Measurements from ENCODE around the gene TMEM107. TPM values are rescaled to one million over a fixed set of nuclear protein-coding genes. Genes with fewer than 3 reads are reported as not detected.

TMEM107 gene
- total RNA-seq, 1 donor from 2014 or later = 14.6 TPM

DNA sequence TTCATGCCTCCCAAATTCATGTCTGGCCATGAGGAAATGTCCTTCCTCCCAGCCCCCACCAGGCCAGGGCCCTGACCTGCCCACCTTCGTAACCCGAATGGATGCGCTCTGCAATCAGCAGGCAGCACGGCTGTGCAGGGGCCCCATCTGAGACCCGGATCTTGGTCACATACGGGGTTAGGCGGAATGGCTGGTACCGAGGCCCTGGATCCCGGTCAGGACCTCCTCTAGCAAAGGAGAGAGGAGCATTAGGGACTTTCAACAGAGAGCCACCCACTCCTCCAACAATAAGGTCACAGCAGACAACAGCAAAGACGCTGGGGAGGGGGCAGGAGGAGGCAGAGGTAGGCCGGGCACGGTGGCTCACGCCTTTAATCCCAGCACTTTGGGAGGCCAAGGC, 27.6 kb downstream of the TMEM107 start:
- H3K27ac Mint-ChIP-seq (ENCODE audit: unreplicated experiment) = peak overlapping the region; percentile 24
- H3K36me3 Mint-ChIP-seq (ENCODE audit: low read depth, unreplicated experiment) = peaks cover 27% of the 10 kb centered on the region
- DNase-seq (ENCODE audit: low spot score) = no peak
- H3K4me3 Mint-ChIP-seq (ENCODE audit: unreplicated experiment) = no peak overlapping the region
- H3K27me3 Mint-ChIP-seq (ENCODE audit: unreplicated experiment) = peaks cover 30% of the 10 kb centered on the region
- H3K9me3 Mint-ChIP-seq (ENCODE audit: unreplicated experiment) = no peaks in the 10 kb centered on the region
- peaks cover 16% of the 10 kb centered on the region for H3K4me1 Mint-ChIP-seq (ENCODE audit: unreplicated experiment)
- TF ChIP-seq, protein P1, sequence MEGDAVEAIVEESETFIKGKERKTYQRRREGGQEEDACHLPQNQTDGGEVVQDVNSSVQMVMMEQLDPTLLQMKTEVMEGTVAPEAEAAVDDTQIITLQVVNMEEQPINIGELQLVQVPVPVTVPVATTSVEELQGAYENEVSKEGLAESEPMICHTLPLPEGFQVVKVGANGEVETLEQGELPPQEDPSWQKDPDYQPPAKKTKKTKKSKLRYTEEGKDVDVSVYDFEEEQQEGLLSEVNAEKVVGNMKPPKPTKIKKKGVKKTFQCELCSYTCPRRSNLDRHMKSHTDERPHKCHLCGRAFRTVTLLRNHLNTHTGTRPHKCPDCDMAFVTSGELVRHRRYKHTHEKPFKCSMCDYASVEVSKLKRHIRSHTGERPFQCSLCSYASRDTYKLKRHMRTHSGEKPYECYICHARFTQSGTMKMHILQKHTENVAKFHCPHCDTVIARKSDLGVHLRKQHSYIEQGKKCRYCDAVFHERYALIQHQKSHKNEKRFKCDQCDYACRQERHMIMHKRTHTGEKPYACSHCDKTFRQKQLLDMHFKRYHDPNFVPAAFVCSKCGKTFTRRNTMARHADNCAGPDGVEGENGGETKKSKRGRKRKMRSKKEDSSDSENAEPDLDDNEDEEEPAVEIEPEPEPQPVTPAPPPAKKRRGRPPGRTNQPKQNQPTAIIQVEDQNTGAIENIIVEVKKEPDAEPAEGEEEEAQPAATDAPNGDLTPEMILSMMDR (IDR thresholded peaks at IDR 0.05; ENCODE audit: unreplicated experiment) = no peak

DNA sequence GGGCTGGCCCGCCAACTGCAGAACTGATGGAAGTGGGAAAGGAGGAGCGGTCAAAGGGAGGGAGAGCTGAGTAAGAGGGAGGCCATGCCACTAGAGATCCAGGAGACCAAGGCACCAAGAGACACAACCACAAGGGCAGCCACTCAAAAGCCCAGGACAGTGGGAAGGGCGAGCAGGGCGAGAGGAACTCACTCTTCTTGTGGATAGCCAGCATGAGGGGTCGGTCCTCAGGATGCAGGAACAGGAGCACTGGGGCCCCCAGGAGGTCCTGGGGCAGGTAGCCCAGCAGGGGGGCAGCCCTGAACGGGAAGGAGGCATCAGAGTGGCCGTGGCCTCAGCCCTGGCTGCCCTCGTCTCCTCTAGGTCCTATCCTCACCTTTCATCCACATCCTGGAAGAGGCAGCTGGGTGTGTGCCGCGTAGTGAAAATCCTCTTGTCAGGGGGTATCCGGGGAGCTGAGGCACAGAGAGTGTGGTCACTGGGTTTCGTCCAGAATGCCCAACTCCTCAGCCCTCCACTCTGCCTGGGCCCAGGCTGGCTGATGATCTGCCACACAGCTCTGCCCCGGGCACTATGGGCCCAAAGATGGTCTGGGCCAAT, 28.3 kb downstream of the TMEM107 start:
- Mint-ChIP-seq H3K36me3 (ENCODE audit: low read depth, unreplicated experiment) (peaks cover 28% of the 10 kb centered on the region), H3K9me3 (ENCODE audit: unreplicated experiment) (no peaks in the 10 kb centered on the region), H3K27ac (ENCODE audit: unreplicated experiment) (no peak overlapping the region), H3K27me3 (ENCODE audit: unreplicated experiment) (peaks cover 23% of the 10 kb centered on the region), H3K4me3 (ENCODE audit: unreplicated experiment) (peak overlapping the region; percentile 65), H3K4me1 (ENCODE audit: unreplicated experiment) (peaks cover 10% of the 10 kb centered on the region)
- TF ChIP-seq, protein P1 (IDR thresholded peaks at IDR 0.05; ENCODE audit: unreplicated experiment) = no peak
- no peak for DNase-seq (ENCODE audit: low spot score)

DNA sequence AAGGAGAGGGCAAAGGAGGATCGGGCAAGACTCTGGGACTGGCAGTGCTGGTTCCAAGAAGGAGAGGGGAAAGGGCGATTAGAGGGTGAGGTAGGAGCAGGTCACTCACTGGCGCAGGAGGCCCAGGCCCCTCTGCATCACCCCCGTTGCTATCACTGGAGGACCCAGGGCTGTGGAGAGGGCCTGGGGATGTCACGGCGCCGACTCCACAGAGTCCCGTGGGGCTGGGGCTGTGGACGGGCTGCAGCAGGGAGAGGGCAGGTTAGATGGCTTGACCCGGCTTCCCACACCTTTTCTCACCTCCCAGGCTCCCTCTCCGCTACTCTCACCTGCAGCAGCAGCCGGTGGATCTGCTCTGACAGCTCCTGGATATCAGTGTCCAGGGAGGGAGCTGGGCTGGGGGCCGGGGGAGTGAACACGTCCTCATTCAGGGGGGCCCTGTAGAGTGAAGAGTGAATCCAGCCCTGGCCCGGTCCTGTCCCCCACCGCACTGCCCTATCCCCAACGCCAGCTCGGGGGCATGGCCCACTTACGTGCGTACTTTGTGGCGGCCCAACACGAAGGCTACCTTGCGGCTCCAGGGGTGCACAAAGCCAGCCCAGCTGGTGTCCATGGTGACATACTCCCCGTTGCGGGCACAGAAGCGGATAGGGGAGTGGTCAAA, 28.9 kb downstream of the TMEM107 start:
- Mint-ChIP-seq H3K4me1 (ENCODE audit: unreplicated experiment) (peaks cover 6% of the 10 kb centered on the region), H3K27ac (ENCODE audit: unreplicated experiment) (no peak overlapping the region), H3K4me3 (ENCODE audit: unreplicated experiment) (peak overlapping the region; percentile 65), H3K36me3 (ENCODE audit: low read depth, unreplicated experiment) (peaks cover 28% of the 10 kb centered on the region), H3K9me3 (ENCODE audit: unreplicated experiment) (no peaks in the 10 kb centered on the region), H3K27me3 (ENCODE audit: unreplicated experiment) (peaks cover 19% of the 10 kb centered on the region)
- DNase-seq (ENCODE audit: low spot score) = no peak
- TF ChIP-seq, protein P1 (IDR thresholded peaks at IDR 0.05; ENCODE audit: unreplicated experiment) = no peak

DNA sequence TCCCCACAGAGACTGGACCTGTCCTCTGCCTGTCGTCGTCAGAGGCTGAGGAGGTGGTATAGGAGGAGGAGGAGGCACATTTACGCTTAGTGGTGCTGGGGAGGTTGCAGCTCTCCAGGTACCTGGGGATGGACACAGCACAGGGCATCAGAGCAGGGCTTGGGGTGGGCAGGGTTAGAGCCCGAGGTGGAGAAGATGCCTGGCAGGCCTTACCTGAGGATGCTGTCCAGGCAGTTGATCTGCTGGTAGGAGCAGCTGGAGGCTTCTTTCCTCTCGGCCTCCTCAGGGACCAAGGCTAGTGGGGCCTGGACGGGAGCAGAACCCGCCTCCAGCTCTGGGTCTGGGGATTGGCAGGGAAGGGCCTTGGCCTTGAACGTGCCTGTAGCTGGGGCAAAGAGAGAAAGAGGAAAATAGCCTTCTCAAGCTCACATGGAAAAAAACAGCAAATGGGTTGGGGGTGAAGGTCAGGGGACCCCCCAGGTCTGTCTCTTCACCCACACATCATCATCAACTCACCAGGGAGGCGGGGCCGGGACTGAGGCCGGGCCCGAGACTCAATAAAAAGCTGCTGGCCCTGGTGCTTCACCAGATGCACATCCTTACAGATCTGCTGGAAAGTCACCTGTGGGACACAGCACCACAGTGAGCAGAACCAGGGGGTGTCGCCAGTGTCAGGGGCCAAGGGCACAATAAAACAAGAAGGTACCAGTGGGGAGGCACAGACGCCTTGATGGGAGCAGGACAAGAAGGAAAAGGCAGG, 29.6 kb downstream of the TMEM107 start:
- TF ChIP-seq, protein P1 (IDR thresholded peaks at IDR 0.05; ENCODE audit: unreplicated experiment) = no peak
- no peaks in the 10 kb centered on the region for H3K9me3 Mint-ChIP-seq (ENCODE audit: unreplicated experiment)
- peaks cover 30% of the 10 kb centered on the region for H3K36me3 Mint-ChIP-seq (ENCODE audit: low read depth, unreplicated experiment)
- peaks cover 3% of the 10 kb centered on the region for H3K4me1 Mint-ChIP-seq (ENCODE audit: unreplicated experiment)
- no peak for DNase-seq (ENCODE audit: low spot score)
- no peak overlapping the region for H3K27ac Mint-ChIP-seq (ENCODE audit: unreplicated experiment)
- peaks cover 14% of the 10 kb centered on the region for H3K27me3 Mint-ChIP-seq (ENCODE audit: unreplicated experiment)
- no peak overlapping the region for H3K4me3 Mint-ChIP-seq (ENCODE audit: unreplicated experiment)
